HL-60 (cell line): ENCODE results near the gene SRBD1.

Source experiments
- DNase-seq, 2 experiments: peaks; one replicate each; pipeline ENCODE4 v3.0.0-alpha.2; 2010 to 2020; ENCODE audit warnings: low read depth in 1 of 2, low spot score in 1 of 2
- H3K27ac ChIP-seq: fragments of 250-450 bp; sonication (Bioruptor Pico); replicated peaks from 2 replicates; pipeline ENCODE4 v1.5.1; 2020; ENCODE audit warnings: mild to moderate bottlenecking, moderate library complexity
- H3K27me3 ChIP-seq: fragments of 250-450 bp; sonication (Bioruptor Pico); 2 replicates; pipeline ENCODE4 v1.5.1; 2021; ENCODE audit warnings: mild to moderate bottlenecking, moderate library complexity; ENCODE audit not compliant: insufficient read depth, poor library complexity, severe bottlenecking
- H3K4me3 ChIP-seq: replicated peaks from 2 replicates; pipeline ENCODE4 v1.5.1; 2011; ENCODE audit warnings: mild to moderate bottlenecking, control low read depth, low read length; ENCODE audit not compliant: insufficient read depth
- GABPA ChIP-seq: IDR thresholded peaks from 2 replicates; pipeline ENCODE4 v1.6.1; 2012; ENCODE audit warnings: low read depth
- POLR2AphosphoS5 ChIP-seq: IDR thresholded peaks from 2 replicates; pipeline ENCODE4 v1.6.1; 2012; ENCODE audit warnings: low read depth
- SPI1 ChIP-seq: IDR thresholded peaks from 2 replicates; pipeline ENCODE4 v1.6.1; 2012; ENCODE audit warnings: low read depth, mild to moderate bottlenecking, borderline replicate concordance
- TF ChIP-seq, protein P1 (sequence below): IDR thresholded peaks from one replicate; pipeline ENCODE4 v1.5.1; 2011; ENCODE audit warnings: low read length, control low read depth, inconsistent platforms; ENCODE audit not compliant: insufficient read depth
- TF ChIP-seq, protein P2 (sequence below): IDR thresholded peaks from 2 replicates; pipeline ENCODE4 v1.6.1; 2012; ENCODE audit warnings: low read depth; ENCODE audit not compliant: insufficient replicate concordance

The SRBD1 gene

DNA sequence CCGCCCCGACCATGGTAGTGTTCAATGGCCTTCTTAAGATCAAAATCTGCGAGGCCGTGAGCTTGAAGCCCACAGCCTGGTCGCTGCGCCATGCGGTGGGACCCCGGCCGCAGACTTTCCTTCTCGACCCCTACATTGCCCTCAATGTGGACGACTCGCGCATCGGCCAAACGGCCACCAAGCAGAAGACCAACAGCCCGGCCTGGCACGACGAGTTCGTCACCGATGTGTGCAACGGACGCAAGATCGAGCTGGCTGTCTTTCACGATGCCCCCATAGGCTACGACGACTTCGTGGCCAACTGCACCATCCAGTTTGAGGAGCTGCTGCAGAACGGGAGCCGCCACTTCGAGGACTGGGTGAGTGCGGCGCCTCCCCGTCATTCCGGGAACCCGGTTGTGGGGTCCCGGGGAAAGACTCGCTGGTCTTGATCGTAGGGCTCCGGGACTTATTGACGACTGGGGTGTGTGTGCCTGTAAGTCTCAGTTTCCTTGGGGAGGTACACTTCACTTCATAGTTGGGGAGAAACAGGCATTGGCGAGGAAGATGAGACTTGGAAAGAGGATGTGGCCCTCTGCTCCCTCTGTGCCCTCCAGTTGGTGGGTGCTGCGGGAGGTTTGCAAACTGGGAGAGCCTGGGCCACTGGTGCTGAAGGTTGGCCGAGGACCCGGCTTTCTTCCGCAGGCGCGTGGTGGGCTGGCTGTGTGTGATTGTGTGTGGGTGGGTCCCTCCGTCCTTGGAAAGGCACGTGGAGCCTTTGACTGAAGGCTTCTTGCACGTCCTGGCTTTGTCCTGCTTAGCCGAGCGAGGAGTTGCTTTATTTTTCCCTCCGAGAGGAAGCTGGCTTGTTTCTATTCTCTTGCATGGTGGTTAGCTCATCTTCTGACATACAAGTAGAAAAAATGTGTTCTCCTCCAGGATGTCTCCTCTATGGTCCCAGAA is 41.3 kb upstream of the SRBD1 start:
- Histone ChIP-seq H3K27me3 (peaks cover 17% of the 10 kb centered on the region), H3K4me3 (peak overlapping the region; percentile 81), H3K27ac (no peak overlapping the region)
- peak in 1 of 2 experiments; percentile 14 for DNase-seq
- peak; percentile 21; the same call in 1 of the 2 replicates for TF ChIP-seq SPI1
- TF ChIP-seq, protein P1, sequence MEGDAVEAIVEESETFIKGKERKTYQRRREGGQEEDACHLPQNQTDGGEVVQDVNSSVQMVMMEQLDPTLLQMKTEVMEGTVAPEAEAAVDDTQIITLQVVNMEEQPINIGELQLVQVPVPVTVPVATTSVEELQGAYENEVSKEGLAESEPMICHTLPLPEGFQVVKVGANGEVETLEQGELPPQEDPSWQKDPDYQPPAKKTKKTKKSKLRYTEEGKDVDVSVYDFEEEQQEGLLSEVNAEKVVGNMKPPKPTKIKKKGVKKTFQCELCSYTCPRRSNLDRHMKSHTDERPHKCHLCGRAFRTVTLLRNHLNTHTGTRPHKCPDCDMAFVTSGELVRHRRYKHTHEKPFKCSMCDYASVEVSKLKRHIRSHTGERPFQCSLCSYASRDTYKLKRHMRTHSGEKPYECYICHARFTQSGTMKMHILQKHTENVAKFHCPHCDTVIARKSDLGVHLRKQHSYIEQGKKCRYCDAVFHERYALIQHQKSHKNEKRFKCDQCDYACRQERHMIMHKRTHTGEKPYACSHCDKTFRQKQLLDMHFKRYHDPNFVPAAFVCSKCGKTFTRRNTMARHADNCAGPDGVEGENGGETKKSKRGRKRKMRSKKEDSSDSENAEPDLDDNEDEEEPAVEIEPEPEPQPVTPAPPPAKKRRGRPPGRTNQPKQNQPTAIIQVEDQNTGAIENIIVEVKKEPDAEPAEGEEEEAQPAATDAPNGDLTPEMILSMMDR = no peak

DNA sequence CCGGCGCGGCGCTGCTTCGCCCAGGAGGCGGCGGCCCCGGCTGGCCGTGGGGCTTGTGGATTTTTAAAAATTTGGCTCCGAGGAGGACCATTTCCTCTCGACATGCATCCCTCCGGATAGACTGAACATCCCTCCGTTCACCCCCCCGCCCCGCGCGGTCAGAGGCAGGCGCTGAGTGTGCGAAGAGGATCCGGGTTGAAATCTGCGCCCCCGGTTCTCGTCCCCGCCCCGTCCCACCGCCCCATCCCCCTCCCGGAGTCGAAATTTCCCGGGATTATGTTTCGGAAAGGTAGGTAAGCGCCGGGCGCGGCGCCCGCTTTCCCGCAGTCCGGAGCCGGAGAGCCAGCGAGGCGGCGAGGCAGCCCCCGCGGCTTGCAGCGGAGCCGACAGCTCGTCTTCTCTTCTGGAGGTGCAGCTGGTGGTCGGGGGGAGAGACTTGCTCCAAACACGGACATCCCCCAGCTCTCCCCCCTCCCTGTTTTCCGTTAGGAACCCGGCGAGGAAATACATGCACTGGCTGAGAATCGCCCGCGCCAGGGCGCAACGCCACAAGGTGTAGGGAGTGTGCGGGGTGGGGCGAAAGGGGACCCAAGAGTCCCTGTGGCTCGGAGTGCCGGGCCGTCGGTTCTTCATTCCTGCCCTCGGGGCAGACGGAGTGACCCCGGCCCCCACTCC is 40.5 kb upstream of the SRBD1 start, which contains the start of gene PRKCE:
TSS of gene PRKCE (plus strand) at position 261 of the 675 bp plus-strand sequence.
- H3K27ac ChIP-seq = peak within 1 kb of the TSS; percentile 66
- peaks cover 17% of the 10 kb centered on the region for H3K27me3 ChIP-seq
- no peak for TF ChIP-seq POLR2AphosphoS5
- TF ChIP-seq GABPA = no peak
- TF ChIP-seq, protein P1 = no peak
- TF ChIP-seq, protein P2, sequence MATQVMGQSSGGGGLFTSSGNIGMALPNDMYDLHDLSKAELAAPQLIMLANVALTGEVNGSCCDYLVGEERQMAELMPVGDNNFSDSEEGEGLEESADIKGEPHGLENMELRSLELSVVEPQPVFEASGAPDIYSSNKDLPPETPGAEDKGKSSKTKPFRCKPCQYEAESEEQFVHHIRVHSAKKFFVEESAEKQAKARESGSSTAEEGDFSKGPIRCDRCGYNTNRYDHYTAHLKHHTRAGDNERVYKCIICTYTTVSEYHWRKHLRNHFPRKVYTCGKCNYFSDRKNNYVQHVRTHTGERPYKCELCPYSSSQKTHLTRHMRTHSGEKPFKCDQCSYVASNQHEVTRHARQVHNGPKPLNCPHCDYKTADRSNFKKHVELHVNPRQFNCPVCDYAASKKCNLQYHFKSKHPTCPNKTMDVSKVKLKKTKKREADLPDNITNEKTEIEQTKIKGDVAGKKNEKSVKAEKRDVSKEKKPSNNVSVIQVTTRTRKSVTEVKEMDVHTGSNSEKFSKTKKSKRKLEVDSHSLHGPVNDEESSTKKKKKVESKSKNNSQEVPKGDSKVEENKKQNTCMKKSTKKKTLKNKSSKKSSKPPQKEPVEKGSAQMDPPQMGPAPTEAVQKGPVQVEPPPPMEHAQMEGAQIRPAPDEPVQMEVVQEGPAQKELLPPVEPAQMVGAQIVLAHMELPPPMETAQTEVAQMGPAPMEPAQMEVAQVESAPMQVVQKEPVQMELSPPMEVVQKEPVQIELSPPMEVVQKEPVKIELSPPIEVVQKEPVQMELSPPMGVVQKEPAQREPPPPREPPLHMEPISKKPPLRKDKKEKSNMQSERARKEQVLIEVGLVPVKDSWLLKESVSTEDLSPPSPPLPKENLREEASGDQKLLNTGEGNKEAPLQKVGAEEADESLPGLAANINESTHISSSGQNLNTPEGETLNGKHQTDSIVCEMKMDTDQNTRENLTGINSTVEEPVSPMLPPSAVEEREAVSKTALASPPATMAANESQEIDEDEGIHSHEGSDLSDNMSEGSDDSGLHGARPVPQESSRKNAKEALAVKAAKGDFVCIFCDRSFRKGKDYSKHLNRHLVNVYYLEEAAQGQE = no peak
- no peak for TF ChIP-seq SPI1
- DNase-seq = peak in 1 of 2 experiments; percentile 35
- peak within 1 kb of the TSS; percentile 81 for H3K4me3 ChIP-seq

DNA sequence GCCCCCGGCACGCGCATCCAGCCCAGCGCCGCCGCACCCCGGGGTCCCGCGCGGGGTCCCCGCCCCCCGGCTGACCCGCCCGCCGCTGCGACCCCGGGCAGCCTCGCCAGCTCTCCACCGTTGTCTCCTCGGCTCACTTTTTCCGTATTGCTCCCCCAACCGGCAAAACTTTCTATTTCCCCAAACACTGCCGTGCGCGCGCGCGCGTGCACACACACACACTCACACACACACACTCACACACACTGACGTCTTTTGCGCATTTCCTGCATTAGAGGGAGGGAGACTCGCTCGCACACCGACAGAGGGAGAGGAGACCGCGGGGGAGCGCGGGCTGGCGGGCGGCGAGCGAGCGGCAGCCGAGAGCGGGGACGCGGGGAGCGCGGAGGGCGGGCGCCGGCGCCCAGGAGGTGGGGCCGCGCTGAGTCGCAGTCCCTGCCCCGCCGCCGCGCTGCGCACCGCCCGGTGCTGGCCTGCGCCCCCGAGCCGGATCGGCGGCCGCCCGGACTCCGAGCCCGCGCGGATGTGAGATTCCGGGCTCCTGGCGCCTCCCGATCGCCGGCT is 39.9 kb upstream of the SRBD1 start:
- Histone ChIP-seq H3K27ac (peak overlapping the region; percentile 66), H3K27me3 (peaks cover 17% of the 10 kb centered on the region), H3K4me3 (peak overlapping the region; percentile 81)
- TF ChIP-seq SPI1 (no peak), POLR2AphosphoS5 (peak; percentile 72), GABPA (peak; percentile 72)
- TF ChIP-seq, protein P2 = no peak
- TF ChIP-seq, protein P1 = no peak
- peak; percentile 86 to 93 for DNase-seq
